ENCODE results near the gene SEC24A. TPM values are rescaled to one million over a fixed set of nuclear protein-coding genes. Genes with fewer than 3 reads are reported as not detected.

The SEC24A gene
- total RNA-seq, 1 experiment from 2014 or later = 5.6 TPM

Other genes starting within 250 kb of the SEC24A start
- 29.7 and 38.2 TPM in 2 replicates for gene CDKN2AIPNL, start 236.9 kb upstream of the SEC24A start, total RNA-seq (2014; rRNA removed)
- 33.2 and 42.3 TPM in 2 replicates for gene JADE2, start 123.1 kb upstream of the SEC24A start, total RNA-seq (2014; rRNA removed)
- gene SAR1B, start 16.0 kb upstream of the SEC24A start, total RNA-seq (2014; rRNA removed) = 29.1 and 68.4 TPM in 2 replicates
- gene CAMLG, start 89.8 kb downstream of the SEC24A start, total RNA-seq (2014; rRNA removed) = 12.9 and 19.5 TPM in 2 replicates
- gene DDX46, start 110.0 kb downstream of the SEC24A start, total RNA-seq (2014; rRNA removed) = 29.0 and 36.8 TPM in 2 replicates
- 16.5 and 18.2 TPM in 2 replicates for gene C5orf24, start 197.2 kb downstream of the SEC24A start, total RNA-seq (2014; rRNA removed)
- 42.6 and 46.4 TPM in 2 replicates for gene TXNDC15, start 225.6 kb downstream of the SEC24A start, total RNA-seq (2014; rRNA removed)